Gastroesophageal sphincter (tissue), 4 donors: ENCODE data around the gene NTRK3. TPM values are rescaled to one million over a fixed set of nuclear protein-coding genes. Genes with fewer than 3 reads are reported as not detected.

Experiments
- ATAC-seq: fragments of 150-250 bp; one replicate; pipeline ENCODE4 v1.9.1; 2016; ENCODE audit warnings: mild to moderate bottlenecking, moderate library complexity
- H3K27ac ChIP-seq, 4 donors: fragments of 200-600 bp; sonication (generic) in 3 of 4; 1 replicate in 3 of 4; 2 replicates in 1 of 4; pipeline ENCODE4 v1.5.1; 2016 to 2019
- H3K27me3 ChIP-seq: fragments of 200-600 bp; sonication (generic); one replicate; pipeline ENCODE4 v1.5.1; 2019
- H3K36me3 ChIP-seq, 2 donors: fragments of 200-600 bp; sonication (generic); one replicate each; pipeline ENCODE4 v1.5.1; 2019; ENCODE audit warnings: control low read depth in 1 of 2
- H3K4me1 ChIP-seq, 3 donors: fragments of 200-600 bp; sonication (generic); 1 replicate in 2 of 3; 2 replicates in 1 of 3; pipeline ENCODE4 v1.5.1; 2016 to 2019; ENCODE audit warnings: control low read depth in 2 of 3
- H3K4me3 ChIP-seq, 2 donors: fragments of 200-600 bp; sonication (generic); one replicate each; pipeline ENCODE4 v1.5.1; 2019; ENCODE audit warnings: mild to moderate bottlenecking in 1 of 2, moderate library complexity in 1 of 2
- H3K9me3 ChIP-seq, 3 donors: fragments of 200-600 bp; sonication (generic); one replicate each; pipeline ENCODE4 v1.5.1; 2017 to 2019; ENCODE audit warnings: control low read depth in 2 of 3
- EP300 ChIP-seq: sonication (generic); formaldehyde crosslinking; IDR thresholded peaks from one replicate; pipeline ENCODE4 v1.6.1; 2017; ENCODE audit warnings: antibody characterized with exemption, mild to moderate bottlenecking
- POLR2A ChIP-seq, 2 donors: fragments of 450-650 bp; IDR thresholded peaks; one replicate each; pipeline ENCODE4 v1.6.1; 2017; ENCODE audit warnings: antibody characterized with exemption in 2 of 2, mild to moderate bottlenecking in 2 of 2, moderate library complexity in 1 of 2
- POLR2AphosphoS5 ChIP-seq: sonication (generic); formaldehyde crosslinking; IDR thresholded peaks from one replicate; pipeline ENCODE4 v1.6.1; 2017; ENCODE audit warnings: antibody characterized with exemption
- WGBS, 2 donors: methylation state at CpG; one replicate each; pipeline ENCODE4 v1.1.5; 2018; ENCODE audit warnings: low coverage in 1 of 2; 5-methylcytosine and 5-hydroxymethylcytosine counted together
- total RNA-seq, 4 donors: library from RNA; depleted of rRNA; stranded (reverse); fragments of >200 nt; gene quantifications; one replicate each; pipeline ENCODE4 v1.1.0, GENCODE V29; 2016
- TF ChIP-seq, protein P1 (sequence below), 4 experiments: fragments of 200-600 bp in 2 of 4; fragments of 450-650 bp in 2 of 4; sonication (generic) in 1 of 4; IDR thresholded peaks; one replicate each; pipeline ENCODE4 v1.5.1; 2017 to 2019; ENCODE audit warnings: antibody characterized with exemption in 4 of 4, mild to moderate bottlenecking in 2 of 4, moderate library complexity in 2 of 4

NTRK3 gene
- total RNA-seq, 4 donors from 2014 or later: 0.47 to 4.3 (median 1.5) TPM

GRCh38 chr15:88021601-88022000 lies 234.9 kb downstream of the NTRK3 start:
- no peak for ATAC-seq
- H3K9me3 ChIP-seq: peaks cover 0 to 4% (median 0%) of the 10 kb centered on the region in 3 donors
- TF ChIP-seq POLR2A (IDR thresholded peaks at IDR 0.05) (no peak), EP300 (no peak), POLR2AphosphoS5 (no peak)
- TF ChIP-seq, protein P1, sequence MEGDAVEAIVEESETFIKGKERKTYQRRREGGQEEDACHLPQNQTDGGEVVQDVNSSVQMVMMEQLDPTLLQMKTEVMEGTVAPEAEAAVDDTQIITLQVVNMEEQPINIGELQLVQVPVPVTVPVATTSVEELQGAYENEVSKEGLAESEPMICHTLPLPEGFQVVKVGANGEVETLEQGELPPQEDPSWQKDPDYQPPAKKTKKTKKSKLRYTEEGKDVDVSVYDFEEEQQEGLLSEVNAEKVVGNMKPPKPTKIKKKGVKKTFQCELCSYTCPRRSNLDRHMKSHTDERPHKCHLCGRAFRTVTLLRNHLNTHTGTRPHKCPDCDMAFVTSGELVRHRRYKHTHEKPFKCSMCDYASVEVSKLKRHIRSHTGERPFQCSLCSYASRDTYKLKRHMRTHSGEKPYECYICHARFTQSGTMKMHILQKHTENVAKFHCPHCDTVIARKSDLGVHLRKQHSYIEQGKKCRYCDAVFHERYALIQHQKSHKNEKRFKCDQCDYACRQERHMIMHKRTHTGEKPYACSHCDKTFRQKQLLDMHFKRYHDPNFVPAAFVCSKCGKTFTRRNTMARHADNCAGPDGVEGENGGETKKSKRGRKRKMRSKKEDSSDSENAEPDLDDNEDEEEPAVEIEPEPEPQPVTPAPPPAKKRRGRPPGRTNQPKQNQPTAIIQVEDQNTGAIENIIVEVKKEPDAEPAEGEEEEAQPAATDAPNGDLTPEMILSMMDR (IDR thresholded peaks at IDR 0.05): no peak
- H3K4me3 ChIP-seq: no peak overlapping the region
- 64 to 82% methylated on average over 4 of the region's 4 CpGs for WGBS, 2 donors
- no peaks in the 10 kb centered on the region for H3K36me3 ChIP-seq
- no peaks in the 10 kb centered on the region for H3K4me1 ChIP-seq
- no peak overlapping the region for H3K27ac ChIP-seq
- no peaks in the 10 kb centered on the region for H3K27me3 ChIP-seq

GRCh38 chr15:88020806-88021205 lies 235.7 kb downstream of the NTRK3 start:
- H3K27me3 ChIP-seq: no peaks in the 10 kb centered on the region
- 57 to 60% methylated on average over 1 to 3 of the region's 3 CpGs for WGBS, 2 donors

DNA sequence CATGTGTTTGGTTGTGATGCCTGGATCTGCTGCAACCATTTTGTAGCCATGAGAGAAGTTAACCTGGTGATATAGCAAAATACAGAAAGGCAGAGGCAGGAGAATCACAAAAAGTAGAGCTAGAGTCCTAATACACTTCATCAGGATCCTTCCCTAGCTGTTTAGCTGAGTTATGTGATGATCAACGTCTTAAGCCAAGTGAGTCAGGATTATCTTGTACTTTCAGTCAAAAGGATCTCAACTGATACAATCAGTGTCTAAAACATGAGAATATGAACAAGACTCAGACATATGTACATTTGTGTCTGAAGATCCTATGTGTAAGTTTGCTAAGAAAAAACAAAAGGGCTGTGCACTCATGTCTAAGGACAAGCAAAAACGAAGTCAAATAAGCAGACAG lies 236.9 kb downstream of the NTRK3 start:
- WGBS, 2 donors: 65 to 81% methylated on average over 2 of the region's 2 CpGs
- Histone ChIP-seq H3K9me3 (no peaks in the 10 kb centered on the region), H3K4me1 (peaks cover 0 to 8% (median 0%) of the 10 kb centered on the region in 3 donors), H3K4me3 (no peak overlapping the region), H3K27me3 (no peaks in the 10 kb centered on the region), H3K27ac (no peak overlapping the region), H3K36me3 (no peaks in the 10 kb centered on the region)
- no peak for ATAC-seq
- TF ChIP-seq, protein P1 (IDR thresholded peaks at IDR 0.05): no peak
- no peak for TF ChIP-seq POLR2AphosphoS5
- no peak for TF ChIP-seq POLR2A (IDR thresholded peaks at IDR 0.05)
- TF ChIP-seq EP300: no peak

More at GRCh38 chr15:88020806-88021205, 235.7 kb downstream of the NTRK3 start:
- no peak for ATAC-seq
- no peaks in the 10 kb centered on the region for H3K36me3 ChIP-seq
- no peak overlapping the region for H3K27ac ChIP-seq
- TF ChIP-seq EP300 (no peak), POLR2A (IDR thresholded peaks at IDR 0.05) (no peak), POLR2AphosphoS5 (no peak)
- TF ChIP-seq, protein P1 (IDR thresholded peaks at IDR 0.05): no peak
- no peaks in the 10 kb centered on the region for H3K4me1 ChIP-seq
- H3K4me3 ChIP-seq: no peak overlapping the region
- H3K9me3 ChIP-seq: peaks cover 0 to under 1% (median 0%) of the 10 kb centered on the region in 3 donors

GRCh38 chr15:88018869-88019641 lies 237.5 kb downstream of the NTRK3 start:
- no peaks in the 10 kb centered on the region for H3K9me3 ChIP-seq
- 57 to 100% methylated on average over 1 of the region's 1 CpG for WGBS, 2 donors

More at GRCh38 chr15:88018869-88019641, 237.5 kb downstream of the NTRK3 start:
- no peak overlapping the region for H3K4me3 ChIP-seq
- no peak for TF ChIP-seq POLR2A (IDR thresholded peaks at IDR 0.05)
- TF ChIP-seq EP300: no peak
- TF ChIP-seq, protein P1 (IDR thresholded peaks at IDR 0.05): no peak
- TF ChIP-seq POLR2AphosphoS5: no peak
- ATAC-seq: no peak
- peaks cover 0 to 10% (median 0%) of the 10 kb centered on the region in 3 donors for H3K4me1 ChIP-seq
- H3K27me3 ChIP-seq: no peaks in the 10 kb centered on the region
- H3K27ac ChIP-seq: no peak overlapping the region
- H3K36me3 ChIP-seq: no peaks in the 10 kb centered on the region
